HG02884 (cell line): ENCODE data around the gene IL17REL.
"Not testable (repeated sequence)": the region's sequence is repeated elsewhere in the genome, so short reads cannot be mapped to it uniquely, and the experiment has no call there.

Experiments
- ATAC-seq: cut with Tn5 transposase; IDR thresholded peaks from one replicate; pipeline ENCODE4 v1.9.1; 2021; ENCODE audit warnings: mild to moderate bottlenecking, moderate library complexity; ENCODE audit not compliant: unreplicated experiment

IL17REL gene

DNA sequence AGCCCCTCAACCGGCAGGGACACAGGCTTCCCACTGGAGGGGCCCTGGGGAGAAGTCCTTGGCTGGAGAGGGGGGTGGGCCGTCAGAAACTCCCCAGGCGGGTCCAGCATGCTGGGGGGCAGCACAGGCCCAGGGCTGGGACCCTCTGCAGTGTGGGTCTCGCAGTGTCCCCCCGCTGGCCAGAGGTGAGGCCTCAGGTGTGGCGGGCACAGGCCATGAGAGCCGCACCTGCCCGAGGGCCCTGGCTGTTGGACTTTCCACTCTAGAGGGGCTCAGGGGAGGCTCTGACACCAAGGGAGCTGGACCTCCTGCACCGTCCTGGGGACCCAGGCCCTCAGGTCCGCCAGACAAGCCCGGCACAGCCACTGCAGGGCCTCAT lies 62.7 kb downstream of the IL17REL start:
- no peak for ATAC-seq

DNA sequence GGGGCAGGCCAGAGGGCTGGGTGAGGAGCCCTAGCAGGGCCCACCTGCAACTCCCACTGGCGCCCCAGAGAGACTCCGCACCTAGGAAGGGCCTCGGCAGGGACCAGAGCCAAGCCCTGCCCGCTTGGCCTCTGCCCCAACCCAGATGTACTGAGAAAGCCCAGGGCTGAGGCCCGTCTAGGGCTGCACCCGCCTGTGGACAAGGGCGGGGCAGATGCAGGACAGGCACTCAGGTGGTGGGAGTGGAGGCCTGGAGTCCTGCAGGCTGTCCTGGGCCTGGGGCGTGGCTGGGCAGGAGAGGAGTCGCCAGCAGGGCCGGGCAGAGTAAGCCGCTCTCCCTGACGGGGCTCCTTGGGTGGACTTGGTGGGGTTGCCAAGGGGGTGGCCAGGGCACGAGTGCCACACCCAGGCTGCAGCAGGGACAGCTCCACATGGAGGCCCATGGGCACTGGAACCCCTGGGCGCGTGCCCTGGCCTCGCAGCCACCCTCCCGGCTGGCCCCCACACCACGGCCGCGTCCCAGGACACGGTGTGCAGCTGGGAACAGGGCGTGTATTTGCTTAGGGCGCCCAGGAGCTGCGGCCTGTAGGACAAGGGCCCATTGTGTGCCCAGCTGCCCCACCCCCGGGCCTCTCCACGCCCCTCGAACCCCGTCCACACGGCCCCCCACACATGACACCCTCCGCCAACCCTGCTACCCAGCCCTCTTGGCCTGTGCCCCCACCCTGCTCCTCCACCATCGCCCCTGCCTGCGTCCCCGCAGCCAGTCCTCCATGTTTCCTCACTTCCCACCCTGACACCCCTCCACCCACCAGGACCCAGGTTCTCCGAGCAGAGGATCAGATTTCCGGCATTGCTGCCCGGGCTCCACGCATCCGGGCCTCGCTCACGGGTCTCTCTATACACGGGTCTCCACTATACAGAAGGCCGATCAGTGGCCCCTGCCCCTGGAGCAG lies 63.3 kb downstream of the IL17REL start:
- no peak for ATAC-seq

DNA sequence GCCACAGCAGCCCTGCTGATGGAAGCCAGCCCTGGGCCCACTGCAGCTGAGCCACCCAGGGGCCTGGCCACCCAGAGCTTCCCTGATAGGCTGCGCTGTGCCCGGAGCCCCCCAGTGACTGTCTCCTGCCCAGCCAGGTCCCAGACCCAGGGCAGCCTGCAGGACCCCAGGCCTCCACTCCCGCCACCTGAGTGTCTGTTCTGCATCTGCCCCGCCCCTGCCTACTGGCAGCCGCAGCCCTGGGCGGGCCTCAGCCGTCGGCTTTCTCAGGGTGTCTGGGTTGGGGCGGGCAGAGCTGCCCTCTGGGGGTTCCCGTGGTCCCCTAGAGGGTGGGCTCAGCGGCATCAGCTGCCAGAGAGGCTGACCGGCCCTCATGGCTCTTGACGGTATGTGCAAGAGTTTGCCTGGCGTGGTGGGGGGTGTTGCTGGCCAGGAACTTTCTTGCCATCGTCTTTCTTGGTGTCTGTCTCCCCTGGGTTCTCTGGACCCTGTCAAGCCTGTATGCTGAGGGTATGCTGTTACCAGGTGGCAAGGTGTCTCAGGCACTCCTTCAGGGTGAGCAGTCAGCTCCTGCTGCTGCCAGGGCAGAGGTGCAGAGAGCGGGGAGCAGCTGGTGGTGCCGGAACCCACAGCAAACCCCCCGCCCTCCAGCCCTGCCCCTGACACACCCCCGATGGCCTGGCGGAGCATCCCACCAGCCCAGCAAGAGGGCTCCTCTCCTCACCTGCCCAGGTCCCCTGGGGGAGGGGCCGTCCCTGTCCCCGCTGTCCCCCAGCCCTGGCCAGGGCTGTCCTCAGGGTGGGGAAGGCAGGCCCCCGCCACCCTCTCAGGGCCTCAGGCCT lies 64.2 kb downstream of the IL17REL start:
- no peak for ATAC-seq

- no peak for ATAC-seq
These were observed 65.3 kb downstream of the IL17REL start for GRCh38 chr22:49947296-49947622.

- no peak for ATAC-seq
These were observed 65.8 kb downstream of the IL17REL start for GRCh38 chr22:49946612-49947295.

GRCh38 chr22:49945042-49945794 lies 67.3 kb downstream of the IL17REL start:
- not testable (repeated sequence) for ATAC-seq
